Ascending aorta (tissue), 2 donors: ENCODE measurements around the gene SCARF1. TPM values are rescaled to one million over a fixed set of nuclear protein-coding genes. Genes with fewer than 3 reads are reported as not detected.
"Not testable (repeated sequence)": the region's sequence is repeated elsewhere in the genome, so short reads cannot be mapped to it uniquely, and the experiment has no call there.

Experiments
- DNase-seq, 2 donors: peaks; one replicate each; pipeline ENCODE4 v3.0.0-alpha.2; 2019; ENCODE audit warnings: low spot score in 2 of 2
- H3K27ac ChIP-seq, 2 donors: fragments of 200-600 bp; sonication (generic); one replicate each; pipeline ENCODE4 v1.5.1; 2016 to 2017; ENCODE audit warnings: mild to moderate bottlenecking in 1 of 2
- H3K27me3 ChIP-seq: fragments of 200-600 bp; sonication (generic); one replicate; pipeline ENCODE4 v1.5.1; 2017
- H3K36me3 ChIP-seq, 2 donors: fragments of 200-600 bp; sonication (generic); one replicate each; pipeline ENCODE4 v1.5.1; 2016
- H3K4me1 ChIP-seq, 2 donors: fragments of 200-600 bp; sonication (generic); one replicate each; pipeline ENCODE4 v1.5.1; 2016 to 2017; ENCODE audit warnings: mild to moderate bottlenecking in 1 of 2
- H3K4me3 ChIP-seq, 2 donors: fragments of 200-600 bp; sonication (generic); one replicate each; pipeline ENCODE4 v1.5.1; 2016 to 2017; ENCODE audit warnings: mild to moderate bottlenecking in 1 of 2
- H3K9me3 ChIP-seq, 2 donors: fragments of 200-600 bp; sonication (generic); one replicate each; pipeline ENCODE4 v1.5.1; 2016
- CTCF ChIP-seq, 3 experiments: fragments of 200-600 bp in 2 of 3; fragments of 450-650 bp in 1 of 3; sonication (generic) in 2 of 3; IDR thresholded peaks; one replicate each; pipeline ENCODE4 v1.5.1; 2016 to 2019; ENCODE audit warnings: antibody characterized with exemption in 3 of 3, mild to moderate bottlenecking in 1 of 3, moderate library complexity in 1 of 3
- intact Hi-C: fragments of 100-400 bp; cut with DNase I; formaldehyde crosslinking; loops from one replicate; pipeline ENCODE4 v1.15.1; 2023
- total RNA-seq: library from RNA; depleted of rRNA; stranded (reverse); fragments of >200 nt; gene quantifications from one replicate; pipeline ENCODE4 v1.1.0, GENCODE V29; 2016

Gene SCARF1
- total RNA-seq, 1 donor from 2014 or later: 295 TPM

- peaks cover 0 to 16% of the 10 kb centered on the region in 2 donors for H3K4me1 ChIP-seq
- H3K27me3 ChIP-seq: no peaks in the 10 kb centered on the region
- TF ChIP-seq CTCF (IDR thresholded peaks at IDR 0.05): no peak
- H3K9me3 ChIP-seq: no peaks in the 10 kb centered on the region
- H3K4me3 ChIP-seq: peak within 1 kb of the TSS; percentile 71 to 90
- peak; percentile 95 to 99 for DNase-seq
- peaks cover 33 to 39% of the 10 kb centered on the region in 2 donors for H3K36me3 ChIP-seq
- H3K27ac ChIP-seq: peak within 1 kb of the TSS; percentile 83 to 95
- intact Hi-C loops: loop anchor here (1.0 to 2.0 kb wide), 3 partner anchors 26 to 56 kb away; partner anchors contain the start of genes RILP, SLC43A2 and TLCD2
Observed at GRCh38 chr17:1684378-1685189, 39.1 kb upstream of the SCARF1 start, which contains the start of gene PRPF8. TSS of gene PRPF8 (minus strand) at chr17:1684867. CDS start at chr17:1684571, 296 bp downstream.

GRCh38 chr17:1683459-1683858, 37.9 kb upstream of the SCARF1 start:
- intact Hi-C loops: no loop called here
- Histone ChIP-seq H3K27me3 (no peaks in the 10 kb centered on the region), H3K4me3 (peak overlapping the region; percentile 71 to 90), H3K4me1 (peaks cover 0 to 16% of the 10 kb centered on the region in 2 donors), H3K27ac (peak overlapping the region; percentile 83 to 95), H3K9me3 (no peaks in the 10 kb centered on the region), H3K36me3 (peaks cover 44 to 50% of the 10 kb centered on the region in 2 donors)
- TF ChIP-seq CTCF (IDR thresholded peaks at IDR 0.05): no peak
- DNase-seq: no peak

GRCh38 chr17:1676401-1676800, 30.9 kb upstream of the SCARF1 start:
- H3K27ac ChIP-seq: no peak overlapping the region
- no peaks in the 10 kb centered on the region for H3K27me3 ChIP-seq
- H3K4me3 ChIP-seq: no peak overlapping the region
- TF ChIP-seq CTCF (IDR thresholded peaks at IDR 0.05): no peak
- no peaks in the 10 kb centered on the region for H3K9me3 ChIP-seq
- no peaks in the 10 kb centered on the region for H3K4me1 ChIP-seq
- DNase-seq: no peak
- intact Hi-C loops: no loop called here
- H3K36me3 ChIP-seq: peaks cover 98 to 100% of the 10 kb centered on the region in 2 donors

GRCh38 chr17:1673041-1673785, 27.7 kb upstream of the SCARF1 start:
- Histone ChIP-seq H3K27me3 (no peaks in the 10 kb centered on the region), H3K27ac (no peak overlapping the region), H3K9me3 (no peaks in the 10 kb centered on the region), H3K4me1 (peaks cover 0 to 6% of the 10 kb centered on the region in 2 donors), H3K4me3 (no peak overlapping the region), H3K36me3 (peaks cover 90 to 94% of the 10 kb centered on the region in 2 donors)
- TF ChIP-seq CTCF (IDR thresholded peaks at IDR 0.05): no peak
- intact Hi-C loops: no loop called here
- no peak for DNase-seq

- DNase-seq, H3K4me3 ChIP-seq, intact Hi-C loops, H3K27ac ChIP-seq, H3K9me3 ChIP-seq, H3K27me3 ChIP-seq, H3K4me1 ChIP-seq: not testable (repeated sequence)
- peaks cover 72 to 90% of the 10 kb centered on the region in 2 donors for H3K36me3 ChIP-seq
Observed at GRCh38 chr17:1663934-1664333, 18.4 kb upstream of the SCARF1 start.

GRCh38 chr17:1661045-1661444, 15.5 kb upstream of the SCARF1 start:
- H3K36me3 ChIP-seq: peaks cover 89 to 100% of the 10 kb centered on the region in 2 donors
- no peak for TF ChIP-seq CTCF (IDR thresholded peaks at IDR 0.05)

More at GRCh38 chr17:1661045-1661444, 15.5 kb upstream of the SCARF1 start:
- H3K27me3 ChIP-seq: no peaks in the 10 kb centered on the region
- H3K4me1 ChIP-seq: no peaks in the 10 kb centered on the region
- no peak overlapping the region for H3K4me3 ChIP-seq
- H3K27ac ChIP-seq: no peak overlapping the region
- no peaks in the 10 kb centered on the region for H3K9me3 ChIP-seq
- intact Hi-C loops: no loop called here
- DNase-seq: no peak
